Stimulated activated memory B cell treated with anti-CD40 and anti-IgM and Interleukin-4, amounts not matched to agents 10 μg/mL and 1 μg/mL and 100 μg/mL, for 72 hours (primary cell): ENCODE data around the gene MEX3D.
"Not testable (repeated sequence)": the region's sequence is repeated elsewhere in the genome, so short reads cannot be mapped to it uniquely, and the experiment has no call there.

Experiments
- ATAC-seq: fragments of 150-1000 bp; cut with Tn5 transposase; 2 replicates; pipeline ENCODE4 v1.10.0; 2021
- H3K27ac Mint-ChIP-seq: one replicate; pipeline ENCODE4 v1.8.0; 2022; ENCODE audit warnings: mild to moderate bottlenecking, mixed read lengths
- H3K27me3 Mint-ChIP-seq: one replicate; pipeline ENCODE4 v1.8.0; 2022; ENCODE audit warnings: mixed read lengths
- H3K36me3 Mint-ChIP-seq: one replicate; pipeline ENCODE4 v1.8.0; 2022; ENCODE audit warnings: mixed read lengths
- H3K4me1 Mint-ChIP-seq: one replicate; pipeline ENCODE4 v1.8.0; 2022; ENCODE audit warnings: mixed read lengths
- H3K4me3 Mint-ChIP-seq: one replicate; pipeline ENCODE4 v1.8.0; 2022; ENCODE audit warnings: mild to moderate bottlenecking, moderate library complexity, mixed read lengths
- H3K9me3 Mint-ChIP-seq: one replicate; pipeline ENCODE4 v1.8.0; 2022; ENCODE audit warnings: mixed read lengths

MEX3D gene

DNA sequence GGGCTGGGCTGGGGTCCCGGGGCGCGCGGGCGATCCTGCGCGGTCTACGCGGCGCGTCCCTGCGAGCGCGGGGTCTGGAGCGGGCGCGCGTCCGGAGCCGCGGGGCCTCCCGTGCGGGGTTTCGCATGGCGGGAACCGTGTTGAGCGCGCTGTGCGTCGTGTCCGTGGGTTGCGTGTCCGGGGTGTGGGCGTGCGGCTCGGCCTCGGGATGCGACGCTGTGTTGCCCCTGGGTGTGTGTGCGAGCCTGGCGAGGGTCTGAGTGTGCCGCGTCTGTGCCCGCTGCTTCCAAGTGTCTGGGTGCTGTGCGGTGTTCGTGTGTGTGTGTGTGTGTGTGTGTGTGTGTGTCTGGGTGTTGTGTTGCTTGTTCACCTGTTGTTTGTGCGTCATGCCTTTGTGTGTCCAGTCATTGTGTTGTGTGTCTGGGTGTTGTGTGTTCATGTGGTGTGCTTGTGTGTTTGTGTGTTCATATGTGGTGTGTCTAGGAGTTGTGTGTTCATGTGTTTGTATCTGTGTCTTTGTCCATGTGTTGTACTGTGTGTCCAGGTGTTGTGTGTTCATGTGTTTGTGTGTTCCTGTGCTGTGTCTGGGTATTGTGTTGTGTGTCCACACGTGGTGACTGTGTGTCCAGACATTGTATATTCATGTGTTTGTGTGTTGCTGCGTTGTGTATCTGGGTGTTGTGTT is 43.7 kb downstream of the MEX3D start:
- ATAC-seq: no peak
- H3K27me3 Mint-ChIP-seq: peaks cover 72% of the 10 kb centered on the region
- H3K9me3 Mint-ChIP-seq: no peaks in the 10 kb centered on the region
- peaks cover 8% of the 10 kb centered on the region for H3K4me1 Mint-ChIP-seq
- H3K36me3 Mint-ChIP-seq: no peaks in the 10 kb centered on the region
- no peak overlapping the region for H3K27ac Mint-ChIP-seq
- no peak overlapping the region for H3K4me3 Mint-ChIP-seq

DNA sequence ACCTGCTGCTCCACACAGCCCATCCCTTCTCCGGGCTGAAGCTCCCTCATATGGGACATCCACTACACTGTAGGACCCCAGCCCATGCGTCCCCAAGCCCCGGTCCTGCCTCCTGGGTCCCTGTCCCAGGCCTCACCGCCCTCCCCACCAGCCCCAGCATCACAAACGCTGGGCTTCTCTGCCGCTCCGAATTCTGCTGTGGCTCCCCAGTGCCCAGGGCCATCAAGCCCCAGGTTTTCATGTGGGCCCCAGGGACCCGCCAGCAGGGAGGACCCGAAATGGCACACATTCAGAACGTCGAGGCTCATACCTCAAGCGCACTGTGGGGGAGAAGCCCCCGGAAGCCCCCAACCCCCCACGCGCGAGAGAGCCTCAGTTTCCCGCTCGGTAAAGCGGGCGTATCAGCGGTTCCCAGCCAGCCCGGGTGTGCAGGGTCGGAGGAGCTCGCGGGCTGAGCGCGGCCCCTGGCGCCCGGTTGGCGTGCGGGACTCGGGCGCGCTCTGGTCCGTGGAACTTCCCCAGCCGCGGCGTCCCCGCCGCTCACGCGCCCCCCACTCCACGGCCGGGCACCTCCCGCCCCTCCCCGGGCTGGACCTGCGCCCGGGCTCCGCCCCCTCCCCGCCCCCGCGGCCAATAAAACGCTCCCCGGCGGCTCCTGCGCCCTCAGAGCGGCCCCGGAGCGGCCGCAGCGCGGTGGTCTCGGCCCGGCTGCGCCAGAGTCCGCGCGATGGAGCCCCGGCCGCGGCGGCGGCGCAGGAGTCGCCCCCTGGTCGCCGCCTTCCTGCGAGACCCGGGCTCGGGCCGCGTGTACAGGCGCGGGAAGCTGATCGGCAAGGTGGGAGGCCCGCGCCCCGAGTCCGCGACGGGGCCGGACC is 44.5 kb downstream of the MEX3D start, which contains the start of gene PLK5:
PLK5 (plus strand) TSS at position 666 of the 875 bp plus-strand sequence. CDS start 2,920 bp downstream, outside the sequence.
- Mint-ChIP-seq H3K4me1 (peaks cover 8% of the 10 kb centered on the region), H3K27ac (no peak within 1 kb of the TSS), H3K36me3 (no peaks in the 10 kb centered on the region), H3K9me3 (no peaks in the 10 kb centered on the region), H3K27me3 (peaks cover 72% of the 10 kb centered on the region), H3K4me3 (no peak within 1 kb of the TSS)
- ATAC-seq: no peak

DNA sequence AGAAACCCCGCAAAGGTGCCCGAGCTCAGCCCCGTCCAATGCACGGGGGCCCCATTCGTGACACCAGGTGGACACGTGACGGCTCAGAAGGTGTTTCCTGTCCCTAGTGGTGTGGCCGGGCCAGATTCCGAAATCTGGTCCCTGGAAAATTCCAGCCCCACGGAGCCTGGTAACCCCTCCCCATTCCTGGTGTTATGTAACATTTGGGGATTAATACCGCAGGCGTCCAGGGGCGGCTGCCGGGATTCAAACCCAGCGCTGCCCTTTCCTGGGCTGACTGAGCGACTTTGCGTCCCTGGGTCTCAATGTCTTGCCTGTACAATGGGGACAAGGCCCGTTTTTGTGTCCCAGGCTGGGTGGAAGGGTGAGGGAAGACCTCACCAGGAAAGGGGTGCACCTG is 45.3 kb downstream of the MEX3D start:
- ATAC-seq: no peak
- Mint-ChIP-seq H3K9me3 (no peaks in the 10 kb centered on the region), H3K4me1 (peaks cover 8% of the 10 kb centered on the region), H3K27ac (no peak overlapping the region), H3K36me3 (no peaks in the 10 kb centered on the region), H3K4me3 (no peak overlapping the region), H3K27me3 (peaks cover 79% of the 10 kb centered on the region)

DNA sequence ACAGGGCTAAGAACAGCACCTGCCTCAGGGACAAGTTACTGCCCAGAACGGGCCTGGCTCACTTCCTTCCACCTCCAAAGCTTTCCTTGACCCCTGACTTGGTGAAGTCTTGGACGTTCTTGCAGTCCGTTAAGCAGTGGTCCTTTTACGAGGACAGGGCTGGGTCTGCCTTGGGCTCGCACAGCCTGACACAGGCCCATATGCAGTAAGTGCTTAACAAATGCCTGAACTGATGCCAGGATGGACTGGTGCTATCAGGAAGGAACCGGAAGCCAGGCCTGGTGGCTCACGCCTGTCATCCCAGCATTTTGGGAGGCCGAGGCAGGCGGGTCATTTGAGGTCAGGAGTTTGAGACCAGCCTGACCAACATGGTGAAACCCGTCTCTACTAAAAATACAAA is 46.1 kb downstream of the MEX3D start:
- ATAC-seq: no peak
- no peaks in the 10 kb centered on the region for H3K9me3 Mint-ChIP-seq
- peaks cover 8% of the 10 kb centered on the region for H3K4me1 Mint-ChIP-seq
- no peak overlapping the region for H3K4me3 Mint-ChIP-seq
- no peak overlapping the region for H3K27ac Mint-ChIP-seq
- no peaks in the 10 kb centered on the region for H3K36me3 Mint-ChIP-seq
- H3K27me3 Mint-ChIP-seq: peaks cover 74% of the 10 kb centered on the region

DNA sequence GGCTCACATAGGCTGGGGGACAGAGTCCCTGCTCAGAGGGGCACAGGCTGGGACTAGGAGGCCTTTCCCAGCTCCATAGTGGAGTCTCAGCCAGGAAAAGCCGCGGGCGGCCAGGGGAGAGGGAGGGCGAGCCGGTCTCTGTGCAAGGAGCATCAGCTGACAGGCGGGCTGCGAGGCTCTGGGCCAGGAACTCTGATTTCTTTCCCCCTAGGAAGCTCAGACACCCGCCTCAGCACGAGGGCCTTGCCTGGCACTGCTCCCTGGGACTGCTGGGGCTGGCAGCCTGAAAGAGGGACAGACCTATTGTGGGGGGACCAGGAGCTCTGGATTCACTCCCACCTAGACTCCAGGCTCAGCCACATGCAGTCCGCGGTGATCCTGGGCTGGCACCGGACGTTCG is 46.5 kb downstream of the MEX3D start:
- no peak for ATAC-seq
- Mint-ChIP-seq H3K27ac (no peak overlapping the region), H3K27me3 (peaks cover 74% of the 10 kb centered on the region), H3K4me1 (peaks cover 8% of the 10 kb centered on the region), H3K4me3 (no peak overlapping the region), H3K36me3 (no peaks in the 10 kb centered on the region), H3K9me3 (no peaks in the 10 kb centered on the region)

DNA sequence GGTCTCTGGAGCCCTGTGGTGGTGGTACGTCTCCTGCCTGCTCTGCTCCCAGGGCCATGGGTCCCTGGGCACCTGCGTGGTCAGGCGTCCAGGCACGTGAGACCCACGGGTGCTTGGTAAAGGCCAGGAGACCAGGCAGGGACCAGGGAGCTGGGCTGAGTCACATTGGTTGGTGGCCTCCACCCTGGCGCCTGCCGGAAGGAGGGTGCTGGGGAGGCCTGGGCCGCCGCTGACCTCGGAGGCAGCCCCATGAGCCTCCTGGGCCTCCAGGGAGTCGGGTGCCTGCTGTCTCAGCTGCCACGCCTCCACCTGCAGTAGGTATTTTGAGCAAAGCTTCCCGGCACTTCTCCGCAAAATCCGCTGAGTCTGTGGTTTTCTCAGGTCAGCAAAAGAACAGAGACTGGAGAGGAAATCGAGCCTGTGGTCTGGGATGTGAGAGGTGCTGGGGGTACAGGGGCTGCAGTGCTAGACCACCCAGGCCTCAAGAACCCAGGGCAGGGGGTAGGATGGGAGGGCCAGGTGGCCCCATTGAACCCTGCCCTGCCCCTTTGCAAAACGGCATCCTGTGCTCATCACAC is 47.8 kb downstream of the MEX3D start:
- ATAC-seq: no peak
- peaks cover 8% of the 10 kb centered on the region for H3K4me1 Mint-ChIP-seq
- no peak overlapping the region for H3K27ac Mint-ChIP-seq
- no peak overlapping the region for H3K4me3 Mint-ChIP-seq
- no peaks in the 10 kb centered on the region for H3K36me3 Mint-ChIP-seq
- peaks cover 2% of the 10 kb centered on the region for H3K9me3 Mint-ChIP-seq
- peaks cover 73% of the 10 kb centered on the region for H3K27me3 Mint-ChIP-seq

DNA sequence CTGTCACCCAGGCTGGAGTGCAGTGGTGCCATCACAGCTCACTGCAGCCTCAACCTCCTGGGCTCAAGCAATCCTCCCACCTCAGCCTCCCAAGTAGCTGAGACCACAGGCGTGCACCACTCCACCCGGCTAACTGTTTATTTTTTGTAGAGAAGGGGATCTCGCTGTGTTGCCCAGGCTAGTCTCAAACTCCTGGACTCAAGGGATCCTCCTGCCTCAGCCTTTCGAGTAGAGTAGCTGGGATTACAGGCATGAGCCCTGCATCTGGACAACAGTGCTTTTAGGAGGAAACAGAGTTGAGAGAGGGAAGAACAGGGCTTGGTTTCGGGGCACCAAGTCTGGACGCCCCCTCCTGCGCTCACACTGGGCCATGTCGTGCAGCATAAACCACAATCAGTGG is 48.3 kb downstream of the MEX3D start:
- H3K27ac Mint-ChIP-seq, H3K4me3 Mint-ChIP-seq, H3K9me3 Mint-ChIP-seq, H3K36me3 Mint-ChIP-seq, ATAC-seq, H3K4me1 Mint-ChIP-seq: not testable (repeated sequence)
- peaks cover 73% of the 10 kb centered on the region for H3K27me3 Mint-ChIP-seq

DNA sequence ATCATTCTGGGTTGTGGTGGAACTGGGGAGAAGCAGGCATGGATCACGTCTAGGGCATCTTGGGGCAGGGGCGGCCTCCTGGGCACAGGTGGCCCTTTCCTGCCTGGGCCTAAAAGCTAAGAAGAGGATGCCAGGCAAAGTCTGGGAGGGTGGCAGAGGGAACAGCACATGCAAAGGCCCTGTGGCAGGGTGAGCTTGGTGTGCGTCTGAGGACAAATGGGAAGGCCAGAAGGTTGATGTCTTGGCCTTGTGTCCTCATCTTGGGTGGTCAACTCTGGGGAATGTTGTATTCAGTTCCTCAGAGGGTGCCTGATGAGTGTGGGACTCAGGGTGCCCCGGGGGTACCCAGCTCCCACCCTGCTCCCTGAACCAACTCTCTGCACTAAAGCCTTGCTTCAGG is 49.7 kb downstream of the MEX3D start:
- no peak overlapping the region for H3K27ac Mint-ChIP-seq
- H3K36me3 Mint-ChIP-seq: no peaks in the 10 kb centered on the region
- no peak overlapping the region for H3K4me3 Mint-ChIP-seq
- peaks cover 6% of the 10 kb centered on the region for H3K4me1 Mint-ChIP-seq
- H3K27me3 Mint-ChIP-seq: peaks cover 76% of the 10 kb centered on the region
- H3K9me3 Mint-ChIP-seq: peaks cover 2% of the 10 kb centered on the region
- ATAC-seq: no peak

DNA sequence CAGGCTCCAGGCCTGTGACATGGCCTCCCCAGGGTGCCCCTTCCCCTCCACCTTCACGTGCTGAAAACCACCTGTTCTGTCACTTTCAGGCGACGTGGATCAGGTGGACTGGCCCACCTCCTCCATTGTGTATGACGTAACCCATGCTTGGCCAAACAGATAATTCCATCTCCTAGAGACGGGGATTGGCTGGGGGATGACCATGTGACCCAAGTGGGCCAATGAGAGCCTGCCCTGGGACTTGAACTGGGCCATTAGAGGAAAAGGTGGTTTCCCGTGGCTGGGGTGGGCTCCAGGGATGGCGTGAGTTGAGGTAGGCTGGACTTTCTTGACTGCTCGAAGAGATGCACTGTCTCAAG is 51.8 kb downstream of the MEX3D start:
- H3K36me3 Mint-ChIP-seq: no peaks in the 10 kb centered on the region
- H3K4me1 Mint-ChIP-seq: peaks cover 6% of the 10 kb centered on the region
- ATAC-seq: no peak
- H3K4me3 Mint-ChIP-seq: no peak overlapping the region
- H3K27ac Mint-ChIP-seq: no peak overlapping the region
- peaks cover 2% of the 10 kb centered on the region for H3K9me3 Mint-ChIP-seq
- peaks cover 71% of the 10 kb centered on the region for H3K27me3 Mint-ChIP-seq

DNA sequence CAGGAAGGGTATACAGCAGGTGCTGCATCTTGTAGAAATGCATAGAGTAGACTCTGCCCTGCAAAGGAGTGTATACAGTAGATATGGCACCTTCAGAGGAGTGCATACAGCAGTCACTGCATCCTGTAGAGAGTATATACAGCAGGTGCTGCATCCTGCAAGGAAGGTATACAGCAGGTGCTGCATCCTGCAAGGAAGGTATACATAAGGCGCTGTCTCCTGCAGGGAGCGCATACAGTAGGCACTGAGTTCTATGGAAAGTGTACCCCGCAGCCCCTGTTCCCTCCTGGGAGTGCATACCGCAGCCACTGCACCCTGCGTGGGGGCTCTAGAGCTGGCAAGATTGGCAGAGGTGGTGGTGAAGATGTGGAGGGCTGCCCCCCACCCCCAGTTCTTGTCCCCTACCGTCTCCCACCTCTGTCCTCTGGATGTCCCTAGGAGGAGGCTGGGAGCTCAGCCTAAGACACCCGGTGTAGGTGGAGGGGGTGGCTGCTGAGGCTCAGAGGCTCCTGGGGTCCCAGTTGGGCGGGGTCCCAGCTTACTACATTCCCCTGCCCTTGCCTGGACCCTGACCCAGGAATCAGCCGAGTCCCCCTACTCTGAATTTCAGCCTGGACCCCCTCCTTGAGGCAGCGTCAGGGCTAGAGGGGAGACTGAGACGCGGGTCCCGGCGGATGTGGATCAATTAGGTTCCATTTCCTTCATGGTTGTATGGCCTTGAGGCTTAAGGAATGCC is 53.0 kb downstream of the MEX3D start:
- Mint-ChIP-seq H3K4me3 (no peak overlapping the region), H3K36me3 (no peaks in the 10 kb centered on the region), H3K27ac (no peak overlapping the region), H3K9me3 (peaks cover 2% of the 10 kb centered on the region), H3K27me3 (peaks cover 78% of the 10 kb centered on the region), H3K4me1 (peaks cover 6% of the 10 kb centered on the region)
- ATAC-seq: no peak

DNA sequence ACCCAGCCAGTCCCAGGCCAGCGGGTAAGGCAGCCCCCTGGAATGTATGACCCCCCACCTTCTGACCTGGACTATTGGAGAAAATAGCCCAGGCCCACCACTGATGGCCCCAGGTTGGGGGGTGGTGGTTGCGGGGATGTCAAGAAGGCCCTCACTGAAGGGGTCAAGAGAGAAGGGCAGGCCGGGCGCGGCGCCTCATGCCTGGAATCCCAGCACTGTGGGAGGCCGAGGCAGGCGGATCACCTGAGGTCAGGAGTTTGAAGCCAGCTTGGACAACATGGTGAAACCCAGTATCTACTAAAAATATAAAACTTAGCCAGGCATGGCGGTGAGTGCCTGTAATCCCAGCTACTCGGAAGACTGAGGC is 53.8 kb downstream of the MEX3D start:
- no peak for ATAC-seq
- Mint-ChIP-seq H3K27ac (no peak overlapping the region), H3K9me3 (peaks cover 2% of the 10 kb centered on the region), H3K4me3 (peak overlapping the region; percentile 1), H3K4me1 (peaks cover 6% of the 10 kb centered on the region), H3K27me3 (peaks cover 87% of the 10 kb centered on the region), H3K36me3 (no peaks in the 10 kb centered on the region)

DNA sequence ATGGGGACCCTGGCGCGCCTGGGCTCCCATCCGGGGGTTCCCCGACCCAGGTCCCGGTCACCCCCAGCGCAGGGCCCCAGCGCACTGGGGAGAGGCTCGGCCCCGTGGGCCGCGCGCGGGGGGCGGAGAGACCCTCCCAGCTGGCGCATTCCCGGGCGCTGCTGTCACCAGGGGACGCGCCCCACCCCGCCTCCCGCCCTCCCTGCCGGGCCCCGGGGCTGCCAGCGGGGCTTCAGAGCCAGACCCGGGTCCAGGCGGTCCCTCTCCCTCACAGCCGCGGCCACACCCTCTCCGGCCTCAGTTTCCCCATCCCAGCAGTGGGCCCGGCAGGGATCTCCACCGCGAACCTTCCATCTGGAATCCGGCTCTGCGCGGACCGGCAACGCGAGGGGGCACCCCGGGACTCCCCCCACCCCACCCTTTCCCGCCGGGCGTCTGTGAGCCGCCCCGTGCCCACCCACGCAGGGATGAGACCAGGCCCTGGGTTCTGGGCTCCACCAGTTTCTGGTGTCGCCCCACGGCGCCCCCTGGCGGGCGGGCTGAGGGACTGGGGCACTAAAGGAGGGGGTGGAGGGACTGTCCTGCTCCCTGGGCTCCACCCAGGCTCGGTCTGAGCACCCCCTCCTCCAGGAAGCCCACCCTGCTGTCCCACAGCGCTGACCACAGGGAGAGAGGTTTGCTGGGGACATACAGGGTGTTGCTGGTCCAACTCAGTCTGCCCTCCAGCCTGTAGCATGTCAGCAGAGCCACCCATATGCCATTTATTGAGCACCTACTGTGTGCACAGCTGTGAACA is 54.4 kb downstream of the MEX3D start:
- H3K4me3 Mint-ChIP-seq: peak overlapping the region; percentile 1
- no peaks in the 10 kb centered on the region for H3K36me3 Mint-ChIP-seq
- H3K27me3 Mint-ChIP-seq: peaks cover 87% of the 10 kb centered on the region
- peak; percentile 38 for ATAC-seq
- peaks cover 3% of the 10 kb centered on the region for H3K9me3 Mint-ChIP-seq
- no peak overlapping the region for H3K27ac Mint-ChIP-seq
- H3K4me1 Mint-ChIP-seq: peaks cover 6% of the 10 kb centered on the region

DNA sequence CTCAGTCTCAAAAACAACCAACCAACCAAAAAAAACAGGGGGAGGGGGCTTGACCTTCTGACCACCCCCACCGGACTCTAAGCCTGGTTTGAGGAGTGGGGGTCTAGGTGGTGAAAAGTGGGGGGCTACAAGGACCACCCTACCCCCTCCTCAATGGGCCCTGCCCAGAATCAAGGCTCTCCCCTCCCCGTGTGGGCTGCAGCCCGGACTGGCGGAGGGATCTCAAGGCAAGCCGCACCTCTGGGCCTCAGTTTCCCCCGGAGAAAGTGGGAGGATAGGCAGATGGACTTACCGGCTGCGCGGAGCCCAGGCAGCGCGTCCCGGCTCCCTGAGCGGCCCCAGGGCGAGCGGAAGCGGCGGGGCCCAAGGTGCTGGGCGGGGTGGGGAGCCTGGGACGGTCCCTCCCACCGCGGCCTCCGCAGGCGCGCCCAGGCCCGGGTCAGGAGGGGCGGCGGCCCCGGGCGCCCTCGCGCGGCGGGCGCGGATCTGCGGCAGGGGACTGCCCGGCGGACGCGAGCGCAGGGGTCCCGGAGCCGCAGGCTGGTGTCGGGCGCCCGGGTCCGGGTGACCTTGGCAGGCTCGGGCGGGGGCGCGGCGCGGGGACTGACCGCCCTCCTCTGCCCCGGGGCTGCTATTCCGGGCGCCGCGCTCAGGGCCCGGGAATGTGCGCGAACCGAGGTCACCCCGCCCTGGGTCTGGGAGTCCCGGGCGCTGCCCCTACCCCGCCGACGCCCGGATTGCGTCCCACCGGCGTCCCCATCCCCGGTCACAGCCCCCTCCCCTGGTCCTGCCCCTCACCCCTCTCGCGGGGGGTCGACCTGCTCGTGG is 55.2 kb downstream of the MEX3D start, which contains the start of gene ADAMTSL5:
ADAMTSL5 (minus strand) TSS at position 349 of the 828 bp plus-strand sequence. CDS start 2,076 bp downstream, outside the sequence.
- peaks cover 7% of the 10 kb centered on the region for H3K9me3 Mint-ChIP-seq
- H3K27me3 Mint-ChIP-seq: peaks cover 87% of the 10 kb centered on the region
- H3K27ac Mint-ChIP-seq: no peak within 1 kb of the TSS
- ATAC-seq: peak; percentile 74
- H3K4me3 Mint-ChIP-seq: peak within 1 kb of the TSS; percentile 58
- H3K36me3 Mint-ChIP-seq: peaks cover 2% of the 10 kb centered on the region
- H3K4me1 Mint-ChIP-seq: peaks cover 9% of the 10 kb centered on the region
